ENCODE results near the gene NUDT12. TPM values are rescaled to one million over a fixed set of nuclear protein-coding genes. Genes with fewer than 3 reads are reported as not detected.

Gene NUDT12
- total RNA-seq, 1 experiment from 2014 or later = 12.3 TPM

DNA sequence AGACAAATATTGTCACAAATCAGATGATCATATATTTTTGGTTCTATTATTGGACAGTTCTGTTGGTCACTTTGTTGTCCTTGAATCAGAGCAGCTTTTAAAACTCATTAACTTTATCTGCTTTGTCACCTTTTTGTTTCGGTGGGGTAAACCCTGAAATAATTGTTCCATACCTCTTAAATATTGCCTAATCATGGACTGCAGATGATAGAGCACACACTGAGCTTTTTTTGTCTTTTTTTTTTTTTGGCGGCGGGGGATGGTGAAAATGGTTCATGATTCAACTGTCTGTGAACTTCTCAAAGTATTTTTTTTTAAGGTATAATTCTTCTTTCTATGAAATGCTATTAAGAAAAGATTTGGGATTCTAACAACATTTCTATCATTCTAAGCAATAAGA lies 1.8 kb downstream of the NUDT12 start:
- no peaks in the 10 kb centered on the region for H3K36me3 ChIP-seq (ENCODE audit: control insufficient read depth, insufficient read depth, low read length)
- POLR2A ChIA-PET = no interaction called here
- H3K4me1 ChIP-seq = peaks cover 4% of the 10 kb centered on the region; the same call in 1 of the 2 replicates
- intact Hi-C loops (cut with micrococcal nuclease; ENCODE audit: unreplicated experiment) = no loop called here
- H3K27me3 ChIP-seq (replicated peaks; ENCODE audit: control insufficient read depth, insufficient read depth, low read length) = no peaks in the 10 kb centered on the region
- H3K9me3 ChIP-seq = no peaks in the 10 kb centered on the region
- TF ChIP-seq, protein P1, sequence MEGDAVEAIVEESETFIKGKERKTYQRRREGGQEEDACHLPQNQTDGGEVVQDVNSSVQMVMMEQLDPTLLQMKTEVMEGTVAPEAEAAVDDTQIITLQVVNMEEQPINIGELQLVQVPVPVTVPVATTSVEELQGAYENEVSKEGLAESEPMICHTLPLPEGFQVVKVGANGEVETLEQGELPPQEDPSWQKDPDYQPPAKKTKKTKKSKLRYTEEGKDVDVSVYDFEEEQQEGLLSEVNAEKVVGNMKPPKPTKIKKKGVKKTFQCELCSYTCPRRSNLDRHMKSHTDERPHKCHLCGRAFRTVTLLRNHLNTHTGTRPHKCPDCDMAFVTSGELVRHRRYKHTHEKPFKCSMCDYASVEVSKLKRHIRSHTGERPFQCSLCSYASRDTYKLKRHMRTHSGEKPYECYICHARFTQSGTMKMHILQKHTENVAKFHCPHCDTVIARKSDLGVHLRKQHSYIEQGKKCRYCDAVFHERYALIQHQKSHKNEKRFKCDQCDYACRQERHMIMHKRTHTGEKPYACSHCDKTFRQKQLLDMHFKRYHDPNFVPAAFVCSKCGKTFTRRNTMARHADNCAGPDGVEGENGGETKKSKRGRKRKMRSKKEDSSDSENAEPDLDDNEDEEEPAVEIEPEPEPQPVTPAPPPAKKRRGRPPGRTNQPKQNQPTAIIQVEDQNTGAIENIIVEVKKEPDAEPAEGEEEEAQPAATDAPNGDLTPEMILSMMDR (IDR thresholded peaks at IDR 0.05; ENCODE audit: insufficient read depth in 1 of 2, low read depth in 1 of 2, low read length in 1 of 2, severe bottlenecking in 1 of 2, unreplicated experiment in 1 of 2) = no peak
- no peak for DNase-seq
- BruUV-seq (replicated peaks) = no TSS peak
- no peak overlapping the region for H3K27ac Mint-ChIP-seq (ENCODE audit: unreplicated experiment)
- peaks cover 7% of the 10 kb centered on the region for H3K4me1 Mint-ChIP-seq (ENCODE audit: low read depth, unreplicated experiment)
- peak overlapping the region; percentile 91 for H3K4me3 Mint-ChIP-seq (ENCODE audit: unreplicated experiment)
- H3K36me3 Mint-ChIP-seq (ENCODE audit: insufficient read depth, unreplicated experiment) = peaks cover 14% of the 10 kb centered on the region
- H3K27me3 Mint-ChIP-seq (ENCODE audit: insufficient read depth, unreplicated experiment) = no peaks in the 10 kb centered on the region
- CTCF ChIA-PET = interaction anchor here (0.6 kb wide), 1 partner anchor 27 kb away, joined by 5 read pairs; no protein-coding TSS in a partner anchor
- no peak overlapping the region for H3K4me3 ChIP-seq (ENCODE audit: low read depth, low read length)
- no peaks in the 10 kb centered on the region for H3K9me3 Mint-ChIP-seq (ENCODE audit: unreplicated experiment)

DNA sequence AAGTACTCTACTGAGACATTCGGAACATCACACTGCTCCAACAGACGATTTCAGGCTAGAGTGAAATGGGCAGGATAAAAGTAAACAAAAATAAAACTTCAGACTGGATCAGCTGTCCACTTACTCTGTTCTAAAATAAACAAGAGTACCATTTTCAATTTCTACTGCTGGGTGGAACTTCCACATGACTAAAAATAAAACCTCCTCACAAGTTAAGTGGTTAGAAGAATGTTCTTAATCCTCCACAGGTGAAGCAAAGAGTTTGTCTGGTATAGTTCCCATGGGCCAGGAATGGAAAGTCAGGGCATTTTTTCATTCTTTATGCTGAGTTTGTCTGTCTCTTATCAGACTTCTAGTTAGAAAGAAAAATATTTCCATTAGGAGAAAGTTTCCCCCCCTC lies 15.7 kb downstream of the NUDT12 start:
- Mint-ChIP-seq H3K27me3 (ENCODE audit: insufficient read depth, unreplicated experiment) (no peaks in the 10 kb centered on the region), H3K9me3 (ENCODE audit: unreplicated experiment) (no peaks in the 10 kb centered on the region), H3K4me1 (ENCODE audit: low read depth, unreplicated experiment) (no peaks in the 10 kb centered on the region), H3K36me3 (ENCODE audit: insufficient read depth, unreplicated experiment) (peaks cover 6% of the 10 kb centered on the region), H3K4me3 (ENCODE audit: unreplicated experiment) (no peak overlapping the region), H3K27ac (ENCODE audit: unreplicated experiment) (no peak overlapping the region)
- POLR2A ChIA-PET = no interaction called here
- H3K9me3 ChIP-seq = no peaks in the 10 kb centered on the region
- TF ChIP-seq, protein P1 (IDR thresholded peaks at IDR 0.05; ENCODE audit: insufficient read depth in 1 of 2, low read depth in 1 of 2, low read length in 1 of 2, severe bottlenecking in 1 of 2, unreplicated experiment in 1 of 2) = no peak
- intact Hi-C loops (cut with micrococcal nuclease; ENCODE audit: unreplicated experiment) = no loop called here
- CTCF ChIA-PET = no interaction called here
- no peaks in the 10 kb centered on the region for H3K4me1 ChIP-seq
- no peaks in the 10 kb centered on the region for H3K36me3 ChIP-seq (ENCODE audit: control insufficient read depth, insufficient read depth, low read length)
- BruUV-seq (replicated peaks) = no TSS peak
- no peak for DNase-seq
- H3K27me3 ChIP-seq (replicated peaks; ENCODE audit: control insufficient read depth, insufficient read depth, low read length) = no peaks in the 10 kb centered on the region
- H3K4me3 ChIP-seq (ENCODE audit: low read depth, low read length) = no peak overlapping the region

DNA sequence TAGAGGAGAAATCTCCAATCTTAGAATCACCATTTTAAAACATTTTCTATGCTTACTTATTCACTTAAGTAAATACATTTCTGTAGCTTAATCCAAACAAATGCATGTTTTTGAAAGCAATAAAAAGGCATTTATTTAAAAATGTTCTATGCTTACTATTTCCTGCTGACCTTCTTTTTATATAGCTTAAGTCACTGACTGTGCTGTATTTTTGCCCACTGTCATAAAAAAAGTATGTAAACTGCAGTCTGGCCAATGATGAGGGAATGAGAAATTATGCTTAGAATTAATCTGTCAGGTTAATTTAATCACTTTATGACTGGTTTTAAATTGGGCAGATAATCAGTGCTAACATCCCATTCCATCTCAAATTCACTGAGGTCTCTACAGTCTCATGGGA lies 20.1 kb downstream of the NUDT12 start:
- no TSS peak for BruUV-seq (replicated peaks)
- no peaks in the 10 kb centered on the region for H3K36me3 Mint-ChIP-seq (ENCODE audit: insufficient read depth, unreplicated experiment)
- no peaks in the 10 kb centered on the region for H3K27me3 Mint-ChIP-seq (ENCODE audit: insufficient read depth, unreplicated experiment)
- Histone ChIP-seq H3K4me3 (ENCODE audit: low read depth, low read length) (no peak overlapping the region), H3K4me1 (no peaks in the 10 kb centered on the region), H3K27me3 (replicated peaks; ENCODE audit: control insufficient read depth, insufficient read depth, low read length) (no peaks in the 10 kb centered on the region), H3K36me3 (ENCODE audit: control insufficient read depth, insufficient read depth, low read length) (no peaks in the 10 kb centered on the region), H3K9me3 (no peaks in the 10 kb centered on the region)
- intact Hi-C loops (cut with micrococcal nuclease; ENCODE audit: unreplicated experiment) = no loop called here
- H3K4me3 Mint-ChIP-seq (ENCODE audit: unreplicated experiment) = no peak overlapping the region
- no peak overlapping the region for H3K27ac Mint-ChIP-seq (ENCODE audit: unreplicated experiment)
- no peaks in the 10 kb centered on the region for H3K4me1 Mint-ChIP-seq (ENCODE audit: low read depth, unreplicated experiment)
- TF ChIP-seq, protein P1 (IDR thresholded peaks at IDR 0.05; ENCODE audit: insufficient read depth in 1 of 2, low read depth in 1 of 2, low read length in 1 of 2, severe bottlenecking in 1 of 2, unreplicated experiment in 1 of 2) = no peak
- ChIA-PET POLR2A (no interaction called here), CTCF (no interaction called here)
- H3K9me3 Mint-ChIP-seq (ENCODE audit: unreplicated experiment) = no peaks in the 10 kb centered on the region
- no peak for DNase-seq
